IPS DF 4.7 (cell line): ENCODE measurements around the gene C14orf132.
"Not testable (repeated sequence)": the region's sequence is repeated elsewhere in the genome, so short reads cannot be mapped to it uniquely, and the experiment has no call there.

Source experiments
- DNase-seq: peaks from one replicate; pipeline ENCODE4 v3.0.0-alpha.2; 2013; ENCODE audit warnings: low spot score; ENCODE audit errors: extremely low read depth

C14orf132 gene

GRCh38 chr14:96038920-96039632 lies at the start of gene C14orf132:
C14orf132 (plus strand) TSS chr14:96039362; CDS start chr14:96039501, 139 bp downstream.
- no peak for DNase-seq

- DNase-seq = no peak
These were observed 45.2 kb upstream of the C14orf132 start for GRCh38 chr14:95993768-95994592.

- DNase-seq = no peak
These were observed 44.6 kb upstream of the C14orf132 start for GRCh38 chr14:95994593-95994928.

DNA sequence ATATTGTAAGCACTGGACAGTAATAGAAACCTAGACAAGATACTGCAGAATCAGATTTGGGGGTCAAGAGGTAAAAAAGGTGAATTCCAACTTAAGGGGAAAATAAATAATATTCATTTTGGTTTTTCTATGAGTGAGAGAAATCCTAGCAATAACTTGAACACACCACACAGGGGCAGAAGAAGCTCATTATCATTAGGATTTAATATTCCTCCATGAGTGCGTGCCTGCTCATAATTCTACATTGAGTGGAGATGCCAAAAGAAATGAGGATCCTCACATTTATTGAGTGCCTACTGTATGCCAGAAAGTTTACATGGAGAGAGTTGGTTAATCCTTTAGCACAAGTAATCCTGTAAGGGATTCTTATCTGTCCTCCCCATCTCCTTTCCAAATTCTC lies 40.5 kb upstream of the C14orf132 start:
- no peak for DNase-seq

- no peak for DNase-seq
These were observed 37.2 kb upstream of the C14orf132 start for GRCh38 chr14:96001866-96002497.

DNA sequence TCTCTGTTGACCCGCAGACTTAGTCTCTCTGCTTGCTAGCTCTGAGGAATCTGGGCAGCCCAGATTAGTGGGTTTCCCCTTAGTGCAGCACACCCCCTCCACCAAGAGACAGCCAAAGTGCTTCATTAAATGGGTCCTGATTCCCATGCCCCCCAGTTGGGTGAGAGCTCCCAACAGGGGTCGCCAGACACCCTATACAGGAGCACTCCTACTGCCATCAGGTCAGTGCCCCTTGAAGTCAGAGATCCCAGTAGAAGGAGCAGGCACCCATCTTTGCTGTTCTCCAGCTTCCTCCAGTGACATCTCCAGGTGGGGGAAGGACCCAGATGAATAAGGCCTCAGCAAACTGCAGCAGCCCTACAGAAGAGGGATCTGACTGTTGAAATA lies 36.7 kb upstream of the C14orf132 start:
- no peak for DNase-seq

GRCh38 chr14:96011131-96011530 lies 28.0 kb upstream of the C14orf132 start:
- no peak for DNase-seq

DNA sequence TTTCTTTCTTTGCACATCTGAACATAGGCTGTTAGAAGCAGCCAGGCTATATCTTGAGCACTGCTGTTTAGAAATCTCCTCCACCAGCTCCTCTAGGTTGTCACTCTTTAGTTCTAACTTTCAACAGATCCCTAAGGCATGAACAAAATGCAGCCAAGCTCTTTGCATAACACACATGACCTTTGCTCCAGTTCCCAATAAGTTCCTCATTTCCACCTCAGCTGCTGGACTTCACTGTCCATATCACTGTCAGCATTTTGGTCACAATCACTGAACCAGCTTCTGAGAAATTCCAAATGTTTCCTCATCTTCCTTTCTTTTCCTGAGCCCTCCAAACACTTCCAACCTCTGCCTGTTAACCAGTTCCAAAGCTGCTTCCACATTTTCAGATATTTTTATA lies 27.6 kb upstream of the C14orf132 start:
- no peak for DNase-seq

GRCh38 chr14:96012757-96013156 lies 26.4 kb upstream of the C14orf132 start:
- DNase-seq = not testable (repeated sequence)

GRCh38 chr14:96014176-96014575 lies 25.0 kb upstream of the C14orf132 start:
- DNase-seq = no peak

DNA sequence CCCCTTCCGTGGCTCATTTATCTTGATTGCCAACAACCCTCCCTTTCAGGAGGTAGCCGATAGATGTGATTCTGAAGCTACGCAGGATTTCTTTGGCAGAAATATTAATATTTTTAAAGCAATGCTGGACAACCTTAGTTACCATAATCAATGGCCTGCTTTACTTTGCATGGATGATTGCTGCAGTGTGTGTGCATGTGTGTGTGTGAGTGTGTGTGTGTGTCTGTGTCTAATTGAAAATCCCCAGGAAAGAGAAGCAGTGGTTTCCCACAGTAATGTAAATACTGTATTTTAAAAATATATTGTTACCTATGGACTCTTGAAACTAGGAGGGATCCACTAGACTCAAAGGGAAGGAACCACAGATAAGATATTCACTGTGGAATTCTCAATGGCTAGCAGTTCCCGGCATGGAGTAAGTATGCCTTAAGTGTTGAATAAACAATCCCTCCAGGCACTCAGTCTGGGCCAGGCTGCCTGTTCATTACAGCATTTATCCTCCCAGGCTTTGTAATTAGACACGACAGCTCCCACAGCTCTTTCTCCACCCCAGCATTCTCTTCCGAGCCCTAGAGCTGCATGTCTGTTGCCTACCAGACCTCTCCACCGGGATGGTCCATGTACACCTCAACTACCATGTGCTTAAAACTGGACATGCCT lies 22.5 kb upstream of the C14orf132 start:
- no peak for DNase-seq

- no peak for DNase-seq
These were observed 21.3 kb upstream of the C14orf132 start for GRCh38 chr14:96017882-96018281.

GRCh38 chr14:96027431-96028355 lies 11.5 kb upstream of the C14orf132 start:
- no peak for DNase-seq

GRCh38 chr14:96029089-96029645 lies 10.0 kb upstream of the C14orf132 start:
- no peak for DNase-seq

DNA sequence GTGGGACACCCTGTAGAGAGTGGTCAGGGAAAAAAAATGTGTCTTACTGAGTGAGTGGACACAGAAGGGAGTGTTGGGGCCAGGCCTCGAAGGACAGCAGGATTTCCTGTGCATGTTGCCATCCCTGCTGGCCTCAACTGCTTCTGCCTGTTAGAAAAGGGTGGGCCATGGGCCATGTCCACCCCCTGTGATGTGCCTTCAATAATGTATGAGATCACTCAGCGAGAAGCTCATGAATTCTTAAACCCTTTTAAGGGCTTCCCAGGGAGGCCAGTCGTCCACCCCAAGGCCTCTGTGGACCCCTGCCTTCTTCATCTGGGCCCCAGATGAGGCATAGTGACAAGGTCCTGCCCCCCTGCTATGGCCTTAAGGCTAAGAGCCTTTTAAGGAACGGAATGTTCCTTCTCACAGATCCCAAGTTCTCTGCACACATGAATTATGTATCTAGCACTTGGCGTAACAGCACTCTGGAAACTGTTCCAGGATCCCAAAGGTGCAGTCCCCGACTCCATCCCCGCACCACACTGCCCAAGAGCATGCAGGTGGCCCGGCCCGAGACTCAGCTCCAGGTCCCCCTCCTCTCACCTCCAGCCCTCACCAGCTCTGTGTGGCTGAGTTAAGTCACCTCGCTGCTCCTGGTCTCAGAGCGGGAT lies 8.9 kb upstream of the C14orf132 start:
- no peak for DNase-seq

GRCh38 chr14:96031691-96032090 lies 7.5 kb upstream of the C14orf132 start:
- DNase-seq = no peak

- DNase-seq = no peak
These were observed 3.7 kb upstream of the C14orf132 start for GRCh38 chr14:96035456-96035855.

DNA sequence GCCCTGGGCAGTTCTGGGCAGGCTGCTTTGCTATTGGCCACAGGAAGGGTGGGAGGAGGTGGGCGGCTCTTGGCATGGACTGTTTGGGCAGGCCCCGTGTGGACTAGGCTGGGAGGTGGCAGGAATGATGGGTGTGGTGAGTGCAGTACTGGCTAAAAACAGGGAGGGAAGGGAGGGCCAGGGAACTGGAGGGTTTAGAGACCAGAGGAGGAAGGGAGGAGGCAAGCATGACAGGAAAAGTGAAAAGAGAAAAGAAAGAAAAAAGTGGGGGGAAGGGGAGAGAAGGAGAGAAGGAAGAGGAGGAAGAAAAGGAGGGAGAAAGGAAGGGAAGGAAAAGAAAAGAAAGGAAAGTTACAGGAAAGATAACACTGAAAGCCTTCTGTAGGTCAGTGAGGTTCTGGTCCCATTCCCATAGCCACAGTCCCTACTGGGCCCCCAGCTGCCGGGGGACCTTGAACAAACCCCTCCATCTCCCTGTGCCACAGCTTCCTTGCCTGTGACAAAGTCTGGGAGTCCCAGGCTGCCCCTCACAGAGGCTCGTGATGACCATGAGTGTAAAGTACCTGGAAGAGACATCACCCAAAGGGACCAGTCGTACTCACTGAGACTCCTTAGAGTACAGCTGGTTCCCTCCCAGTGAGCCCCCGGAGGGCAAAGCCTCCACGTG lies 1.1 kb upstream of the C14orf132 start:
- DNase-seq = no peak

GRCh38 chr14:96038558-96038919 lies 623 bp upstream of the C14orf132 start:
- no peak for DNase-seq
